Measurements from ENCODE around the gene CLEC17A. TPM values are rescaled to one million over a fixed set of nuclear protein-coding genes. Genes with fewer than 3 reads are reported as not detected.

CLEC17A gene
- total and polyA plus RNA-seq, 2 of the 13 experiments (the other 11 are each of a cell fraction or from before 2014, with no cell fraction given): not detected

DNA sequence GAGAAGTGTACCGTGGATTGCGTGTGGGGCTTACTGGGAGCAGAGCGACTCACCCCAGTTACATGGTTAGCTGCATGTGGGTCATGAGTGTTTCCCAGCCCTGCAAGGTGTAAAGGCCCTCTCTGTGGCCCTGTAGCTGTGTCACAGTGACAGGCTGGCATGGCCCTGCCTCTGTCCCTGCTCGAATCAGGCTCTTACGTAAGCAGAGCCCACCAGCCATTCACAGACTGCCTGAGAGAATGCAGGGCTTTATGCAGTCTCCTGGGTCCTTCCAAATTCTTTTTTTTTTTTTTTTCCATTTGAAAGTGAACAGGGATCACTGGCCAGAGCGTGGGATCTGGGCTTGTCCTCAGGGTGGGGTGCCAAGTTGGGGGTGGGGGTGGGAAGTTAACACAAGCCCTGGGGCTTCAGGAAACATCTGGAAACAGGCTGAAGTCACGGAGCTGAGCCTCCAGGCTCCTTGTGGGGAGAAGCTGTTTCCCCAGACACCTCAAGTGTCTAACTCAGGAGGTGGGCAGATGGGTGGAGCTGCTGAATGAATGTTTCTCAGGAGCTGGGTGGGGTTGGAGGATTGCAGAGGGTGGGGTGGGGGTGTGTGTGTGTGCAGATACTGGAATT lies 40.1 kb upstream of the CLEC17A start:
- no peaks in the 10 kb centered on the region; a peak in 1 of 5 replicates for H3K27me3 ChIP-seq (ENCODE audit: control insufficient read depth in 1 of 2, insufficient read depth in 2 of 2, low read length in 2 of 2)
- H3K36me3 ChIP-seq (replicated peaks in 1 of 2; ENCODE audit: control insufficient read depth in 1 of 2, insufficient read depth in 2 of 2, low read length in 2 of 2): peaks cover 6 to 16% of the 10 kb centered on the region in 2 experiments; a peak in 3 of 5 replicates
- no peak for FAIRE-seq
- CTCF ChIA-PET (ENCODE audit: low intra/inter-chr PET ratio, low total read pairs): no interaction called here
- H3K4me3 ChIP-seq (replicated peaks in 1 of 3; ENCODE audit: insufficient read depth in 1 of 3, low read depth in 2 of 3, low read length in 3 of 3): no peak overlapping the region
- DNase-seq (ENCODE audit: low spot score): no peak
- in situ Hi-C loops (cut with HindIII; ENCODE audit: extremely low pct_ligation_motif_present, low pct_unique_long_range_greater_than_20kb): no loop called here
- intact Hi-C loops (cut with micrococcal nuclease; ENCODE audit: unreplicated experiment): no loop called here
- TF ChIP-seq ZSCAN31 (CRISPR knock-in tag; IDR thresholded peaks at IDR 0.05; ENCODE audit: low read depth) (no peak), HMGA1 (CRISPR knock-in tag; conservative IDR thresholded peaks at IDR 0.05) (no peak), ZNF790 (CRISPR knock-in tag; IDR thresholded peaks at IDR 0.05; ENCODE audit: borderline replicate concordance) (no peak), KLF12 (CRISPR knock-in tag; IDR thresholded peaks at IDR 0.05; ENCODE audit: borderline replicate concordance) (no peak), CREBL2 (CRISPR knock-in tag; IDR thresholded peaks at IDR 0.05; ENCODE audit: borderline replicate concordance) (no peak), MATR3 (CRISPR knock-in tag; IDR thresholded peaks at IDR 0.05) (no peak)
- no peak for ATAC-seq
- 0 out of 2 replicates have a peak, but pooled peaks cover 5% of the 10 kb centered on the region for H4K20me1 ChIP-seq (ENCODE audit: insufficient read depth, low read length)
- WGBS (ENCODE audit: low lambda C conversion rate): 88% methylated on average over 7 of the region's 7 CpGs
- H2AFZ ChIP-seq (ENCODE audit: low read length): no peak overlapping the region
- POLR2A ChIA-PET: no interaction called here
- BruUV-seq (replicated peaks): no TSS peak
- H3K4me1 ChIP-seq (ENCODE audit: insufficient read depth, low read length): no peaks in the 10 kb centered on the region
- H3K9ac ChIP-seq (ENCODE audit: insufficient read depth, low read depth, low read length): no peak overlapping the region
- H3K4me2 ChIP-seq (ENCODE audit: low read depth, low read length): no peak overlapping the region
- H3K9me3 ChIP-seq (ENCODE audit: low read length): no peaks in the 10 kb centered on the region
- H3K79me2 ChIP-seq (ENCODE audit: insufficient read depth, low read length): peaks cover 36% of the 10 kb centered on the region
- no peak overlapping the region for H3K27ac ChIP-seq (ENCODE audit: extremely low read length, insufficient read depth, low read length)

- H3K27me3 ChIP-seq (ENCODE audit: control insufficient read depth in 1 of 2, insufficient read depth in 2 of 2, low read length in 2 of 2): no peaks in the 10 kb centered on the region; a peak in 1 of 5 replicates
- peaks cover 6 to 19% of the 10 kb centered on the region in 2 experiments; a peak in 3 of 5 replicates for H3K36me3 ChIP-seq (replicated peaks in 1 of 2; ENCODE audit: control insufficient read depth in 1 of 2, insufficient read depth in 2 of 2, low read length in 2 of 2)
- H3K9me3 ChIP-seq (ENCODE audit: low read length): no peaks in the 10 kb centered on the region
- H3K27ac ChIP-seq (ENCODE audit: extremely low read length, insufficient read depth, low read length): no peak overlapping the region
- no peak overlapping the region for H3K4me2 ChIP-seq (ENCODE audit: low read depth, low read length)
- TF ChIP-seq HHEX (CRISPR knock-in tag; IDR thresholded peaks at IDR 0.05): no peak
- TF ChIP-seq ZNF564 (CRISPR knock-in tag; IDR thresholded peaks at IDR 0.05): no peak
- no peak for TF ChIP-seq ZBTB1 (CRISPR knock-in tag; IDR thresholded peaks at IDR 0.05; ENCODE audit: borderline replicate concordance)
- BruUV-seq (replicated peaks): no TSS peak
- FAIRE-seq (no peak), DNase-seq (ENCODE audit: low spot score) (no peak), ATAC-seq (no peak)
- no peak overlapping the region for H2AFZ ChIP-seq (ENCODE audit: low read length)
- H3K79me2 ChIP-seq (ENCODE audit: insufficient read depth, low read length): peaks cover 36% of the 10 kb centered on the region
- no peak overlapping the region for H3K4me3 ChIP-seq (replicated peaks in 1 of 3; ENCODE audit: insufficient read depth in 1 of 3, low read depth in 2 of 3, low read length in 3 of 3)
- intact Hi-C loops (cut with micrococcal nuclease; ENCODE audit: unreplicated experiment): no loop called here
- 0 out of 2 replicates have a peak, but pooled peaks cover 5% of the 10 kb centered on the region for H4K20me1 ChIP-seq (ENCODE audit: insufficient read depth, low read length)
- in situ Hi-C loops (cut with HindIII; ENCODE audit: extremely low pct_ligation_motif_present, low pct_unique_long_range_greater_than_20kb): no loop called here
- H3K9ac ChIP-seq (ENCODE audit: insufficient read depth, low read depth, low read length): no peak overlapping the region
- H3K4me1 ChIP-seq (ENCODE audit: insufficient read depth, low read length): no peaks in the 10 kb centered on the region
- WGBS (ENCODE audit: low lambda C conversion rate): 83% methylated on average over 5 of the region's 5 CpGs
- POLR2A ChIA-PET: no interaction called here
- CTCF ChIA-PET (ENCODE audit: low intra/inter-chr PET ratio, low total read pairs): no interaction called here
Observed at GRCh38 chr19:14544047-14544446, 38.8 kb upstream of the CLEC17A start.
